Duodenal mucosa (tissue), 2 donors: Measurements from ENCODE around the gene TFR2.

Source experiments
- H3K27ac ChIP-seq: one replicate; pipeline ENCODE4 v1.7.0; 2013; ENCODE audit warnings: low read depth, low read length
- H3K27me3 ChIP-seq, 2 donors: one replicate each; pipeline ENCODE4 v1.7.0; 2013; ENCODE audit warnings: low read length in 2 of 2, control low read depth in 1 of 2; ENCODE audit not compliant: insufficient read depth in 2 of 2, control insufficient read depth in 1 of 2
- H3K36me3 ChIP-seq, 2 donors: one replicate each; pipeline ENCODE4 v1.7.0; 2013; ENCODE audit warnings: low read length in 2 of 2, control low read depth in 1 of 2; ENCODE audit not compliant: insufficient read depth in 2 of 2, control insufficient read depth in 1 of 2
- H3K4me1 ChIP-seq, 2 donors: one replicate each; pipeline ENCODE4 v1.7.0; 2013; ENCODE audit warnings: low read length in 2 of 2, control low read depth in 1 of 2; ENCODE audit not compliant: insufficient read depth in 2 of 2, control insufficient read depth in 1 of 2
- H3K4me3 ChIP-seq, 2 donors: one replicate each; pipeline ENCODE4 v1.7.0; 2013; ENCODE audit warnings: low read length in 2 of 2, low read depth in 1 of 2
- H3K9ac ChIP-seq, 2 donors: one replicate each; pipeline ENCODE4 v1.7.0; 2013; ENCODE audit warnings: low read length in 2 of 2, low read depth in 1 of 2
- H3K9me3 ChIP-seq, 2 donors: one replicate each; pipeline ENCODE4 v1.7.0; 2013; ENCODE audit warnings: low read length in 2 of 2, control low read depth in 1 of 2; ENCODE audit not compliant: control insufficient read depth in 1 of 2

Gene TFR2

DNA sequence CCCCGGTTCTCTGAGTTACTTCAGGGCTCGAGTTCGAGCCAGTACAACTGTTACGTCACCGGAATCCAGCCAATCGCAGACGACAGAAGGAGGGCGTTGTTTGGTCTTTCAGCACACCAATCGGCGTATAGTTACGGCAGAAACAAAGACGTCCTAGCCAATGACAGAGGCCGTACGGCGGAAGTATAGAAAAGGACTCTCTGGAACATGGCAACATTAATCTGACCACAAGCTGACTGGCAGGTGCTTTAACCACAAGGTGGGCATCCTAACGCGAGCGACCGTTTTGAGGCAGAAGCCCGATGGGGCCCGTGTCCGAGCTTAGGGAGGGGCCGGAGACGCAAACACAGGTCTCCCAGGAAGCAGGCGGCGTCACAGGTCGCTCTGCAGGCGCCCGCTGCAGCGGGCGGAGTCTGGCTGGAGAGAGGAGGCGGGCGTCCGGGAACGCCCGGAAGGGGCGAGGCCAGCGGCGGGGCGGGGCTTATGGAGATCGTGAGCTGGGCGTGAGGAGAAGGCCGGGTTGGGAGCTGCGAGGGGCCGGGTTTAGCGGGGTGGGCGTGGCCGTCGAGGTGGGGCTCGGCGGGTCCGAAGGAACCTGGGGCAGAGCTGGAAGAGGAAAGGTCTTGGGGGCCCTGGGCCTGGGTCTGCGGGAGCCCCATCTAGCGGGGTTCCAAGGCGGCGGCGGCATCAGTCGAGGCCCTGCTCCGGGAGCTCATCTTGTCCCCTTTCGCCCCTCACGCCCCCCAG is 29.2 kb downstream of the TFR2 start, which contains the start of gene MOSPD3:
TSS of gene MOSPD3 (plus strand) at position 558 of the 747 bp plus-strand sequence. CDS start 252 bp downstream, outside the sequence.
- peak within 1 kb of the TSS; percentile 95 for H3K27ac ChIP-seq
- peak within 1 kb of the TSS; percentile 76 to 78 for H3K4me3 ChIP-seq
- no peaks in the 10 kb centered on the region for H3K36me3 ChIP-seq
- no peaks in the 10 kb centered on the region for H3K9me3 ChIP-seq
- peaks cover 6 to 14% of the 10 kb centered on the region in 2 donors for H3K4me1 ChIP-seq
- H3K9ac ChIP-seq = peak within 1 kb of the TSS; percentile 75 to 82
- no peaks in the 10 kb centered on the region for H3K27me3 ChIP-seq

DNA sequence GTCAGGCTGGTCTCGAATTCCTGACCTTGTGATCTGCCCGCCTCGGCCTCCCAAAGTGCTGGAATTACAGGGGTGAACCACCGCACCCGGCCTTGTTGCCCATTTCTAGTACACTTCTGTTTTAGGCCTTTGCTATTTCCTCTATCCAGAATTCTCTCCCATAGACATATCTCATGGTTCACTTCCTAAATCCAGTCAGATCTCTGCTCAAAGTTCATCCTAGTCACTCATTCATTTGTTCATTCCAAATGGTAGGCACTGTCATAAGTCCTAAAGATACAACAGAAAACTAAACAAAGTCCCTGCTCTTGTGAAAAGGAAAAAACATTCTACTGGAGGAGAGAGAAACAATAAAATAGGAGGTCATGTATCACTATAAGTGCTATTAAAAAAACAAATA is 31.4 kb downstream of the TFR2 start:
- H3K9me3 ChIP-seq = no peaks in the 10 kb centered on the region
- no peak overlapping the region for H3K4me3 ChIP-seq
- peaks cover 0 to 13% of the 10 kb centered on the region in 2 donors for H3K27me3 ChIP-seq
- peaks cover 12 to 20% of the 10 kb centered on the region in 2 donors for H3K4me1 ChIP-seq
- no peak overlapping the region for H3K27ac ChIP-seq
- no peak overlapping the region for H3K9ac ChIP-seq
- no peaks in the 10 kb centered on the region for H3K36me3 ChIP-seq

DNA sequence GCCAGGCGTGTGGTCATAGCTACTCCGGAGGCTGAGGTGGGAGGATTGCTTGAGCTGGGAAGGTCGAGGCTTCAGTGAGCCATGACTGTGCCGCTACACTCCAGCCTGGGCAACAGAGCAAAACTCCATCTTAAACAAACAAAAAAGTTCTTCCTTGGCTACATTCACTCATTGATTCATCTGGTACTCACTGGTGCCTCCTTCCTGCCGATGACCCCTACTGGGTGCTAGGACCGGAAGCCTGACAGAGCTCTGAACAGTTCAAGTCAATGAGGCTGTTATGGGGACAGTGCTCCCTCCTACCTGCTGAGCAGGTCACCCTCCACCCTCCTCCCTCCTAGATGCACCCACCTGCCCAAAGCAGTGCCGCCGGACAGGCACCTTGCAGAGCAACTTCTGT is 34.2 kb downstream of the TFR2 start:
- Histone ChIP-seq H3K27me3 (peaks cover 0 to 16% of the 10 kb centered on the region in 2 donors), H3K27ac (no peak overlapping the region), H3K4me3 (no peak overlapping the region), H3K9me3 (no peaks in the 10 kb centered on the region), H3K36me3 (no peaks in the 10 kb centered on the region), H3K9ac (no peak overlapping the region), H3K4me1 (peaks cover 12 to 14% of the 10 kb centered on the region in 2 donors)

DNA sequence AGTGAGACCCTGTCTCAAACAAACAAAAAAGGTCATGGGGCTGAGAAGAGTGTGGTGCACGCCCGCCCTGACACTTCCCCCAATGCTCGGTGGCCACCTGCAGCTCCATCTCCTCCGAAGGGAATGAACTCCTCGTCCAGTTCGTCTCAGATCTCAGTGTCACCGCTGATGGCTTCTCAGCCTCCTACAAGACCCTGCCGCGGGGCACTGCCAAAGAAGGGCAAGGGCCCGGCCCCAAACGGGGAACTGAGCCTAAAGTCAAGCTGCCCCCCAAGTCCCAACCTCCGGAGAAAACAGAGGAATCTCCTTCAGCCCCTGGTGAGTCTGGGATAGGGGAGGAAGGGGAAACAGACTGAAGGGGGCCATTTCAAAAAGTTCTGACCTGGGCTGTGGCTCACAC is 35.0 kb downstream of the TFR2 start:
- Histone ChIP-seq H3K4me1 (peaks cover 12 to 14% of the 10 kb centered on the region in 2 donors), H3K27ac (no peak overlapping the region)

DNA sequence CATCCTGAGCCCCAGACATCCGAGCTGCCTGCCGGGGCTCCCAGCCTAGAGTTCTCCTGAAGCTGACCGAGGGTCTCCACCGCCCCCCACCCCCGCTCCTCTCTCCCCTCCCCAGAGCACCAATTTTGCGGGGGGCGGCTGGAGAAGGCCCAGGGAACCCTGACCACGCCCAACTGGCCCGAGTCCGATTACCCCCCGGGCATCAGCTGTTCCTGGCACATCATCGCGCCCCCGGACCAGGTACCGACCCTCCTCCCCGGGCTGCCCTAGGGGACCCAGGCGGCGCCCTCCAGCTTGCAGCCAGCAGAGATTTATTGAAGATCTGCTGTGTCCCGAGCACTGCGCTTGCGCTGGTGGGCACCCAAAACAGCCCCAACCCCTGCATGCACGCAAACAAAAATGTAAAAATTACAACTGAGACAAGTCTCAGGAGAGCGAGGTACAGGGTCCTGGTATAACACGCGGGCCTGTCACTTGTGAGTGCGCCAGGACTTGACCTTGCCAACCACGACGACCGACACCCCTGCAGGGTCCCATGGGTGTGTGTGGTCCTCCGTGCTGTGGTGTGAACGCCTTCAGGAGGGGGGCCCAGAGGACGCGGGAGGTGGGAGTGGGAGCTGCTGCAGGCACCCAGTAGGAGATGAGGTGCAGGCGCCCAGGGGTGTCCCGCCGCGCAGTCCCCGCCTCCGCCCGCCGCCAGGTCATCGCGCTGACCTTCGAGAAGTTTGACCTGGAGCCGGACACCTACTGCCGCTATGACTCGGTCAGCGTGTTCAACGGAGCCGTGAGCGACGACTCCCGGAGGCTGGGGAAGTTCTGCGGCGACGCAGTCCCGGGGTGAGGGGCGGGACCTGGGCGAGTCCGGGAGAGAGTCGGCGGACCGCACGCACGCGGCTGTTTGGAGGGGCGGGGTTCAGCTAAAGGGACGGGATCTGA is 36.1 kb downstream of the TFR2 start:
- H3K27me3 ChIP-seq = peaks cover 0 to 16% of the 10 kb centered on the region in 2 donors
- H3K36me3 ChIP-seq = no peaks in the 10 kb centered on the region
- peak overlapping the region; percentile 70 to 74 for H3K4me3 ChIP-seq
- no peaks in the 10 kb centered on the region for H3K9me3 ChIP-seq
- H3K27ac ChIP-seq = no peak overlapping the region
- peak overlapping the region in 1 of 2 donors; percentile 32 for H3K9ac ChIP-seq
- H3K4me1 ChIP-seq = peaks cover 12 to 14% of the 10 kb centered on the region in 2 donors

More for the DNA sequence above, 35.0 kb downstream of the TFR2 start:
- no peak overlapping the region for H3K4me3 ChIP-seq
- peaks cover 0 to 16% of the 10 kb centered on the region in 2 donors for H3K27me3 ChIP-seq
- no peaks in the 10 kb centered on the region for H3K36me3 ChIP-seq
- H3K9me3 ChIP-seq = no peaks in the 10 kb centered on the region
- no peak overlapping the region for H3K9ac ChIP-seq

DNA sequence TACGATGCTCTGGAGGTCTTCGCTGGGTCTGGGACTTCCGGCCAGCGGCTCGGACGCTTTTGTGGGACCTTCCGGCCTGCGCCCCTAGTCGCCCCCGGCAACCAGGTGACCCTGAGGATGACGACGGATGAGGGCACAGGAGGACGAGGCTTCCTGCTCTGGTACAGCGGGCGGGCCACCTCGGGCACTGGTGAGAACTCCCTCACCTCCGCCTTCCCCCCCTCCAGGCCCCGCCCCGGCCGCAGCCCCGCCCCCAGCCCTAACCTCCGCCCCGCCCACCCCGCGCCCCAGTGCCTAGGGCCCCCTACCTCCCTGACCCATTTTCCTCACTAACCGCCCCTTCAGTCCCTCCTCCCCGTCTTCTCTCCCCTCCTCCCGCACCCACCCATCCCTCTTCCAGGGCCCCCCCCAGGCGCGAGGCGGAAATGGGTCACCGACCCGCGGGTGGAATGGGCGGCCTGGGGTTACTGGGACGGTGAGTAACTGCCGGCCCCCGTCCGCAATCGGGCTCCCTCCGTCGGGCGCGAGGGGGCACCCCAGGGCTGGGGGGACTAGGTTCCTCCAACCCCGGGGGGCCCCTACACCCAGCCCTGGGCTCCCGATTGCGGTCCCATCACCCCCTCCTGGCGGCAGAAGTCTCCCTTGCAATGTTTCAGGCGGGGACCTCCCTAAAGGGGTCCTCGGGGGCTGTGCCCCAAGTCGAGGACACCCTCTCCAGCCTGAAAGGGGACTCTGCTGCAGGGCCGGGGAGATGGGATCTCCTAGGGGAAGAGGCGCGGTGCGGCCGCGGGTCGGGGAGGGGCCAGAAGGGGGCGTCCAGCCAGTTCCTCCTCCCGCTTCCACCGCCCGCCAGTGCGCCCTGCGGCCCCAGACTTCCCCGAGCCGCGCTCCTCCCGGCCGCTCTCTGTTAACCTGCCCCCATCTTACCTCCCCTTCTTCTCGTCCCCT is 37.0 kb downstream of the TFR2 start:
- Histone ChIP-seq H3K4me3 (peak overlapping the region; percentile 70 to 74), H3K27me3 (peaks cover 0 to 16% of the 10 kb centered on the region in 2 donors), H3K27ac (peak overlapping the region; percentile 50), H3K9ac (peak overlapping the region; percentile 32 to 48), H3K4me1 (peaks cover 12 to 14% of the 10 kb centered on the region in 2 donors), H3K36me3 (no peaks in the 10 kb centered on the region), H3K9me3 (no peaks in the 10 kb centered on the region)

DNA sequence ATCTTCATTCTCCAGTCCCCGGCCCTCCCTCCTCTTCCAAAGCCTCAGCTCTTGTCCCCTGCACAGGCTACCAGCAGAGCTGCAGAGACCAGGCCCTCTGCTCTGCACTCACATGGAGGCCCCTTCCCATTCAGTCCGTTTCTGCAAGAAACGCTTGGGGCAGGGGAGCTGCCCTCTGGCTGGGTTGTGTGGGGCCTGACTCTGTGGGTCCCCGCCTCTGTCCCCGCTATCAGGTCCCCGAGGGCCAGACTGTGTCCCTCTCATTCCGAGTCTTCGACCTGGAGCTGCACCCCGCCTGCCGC is 37.7 kb downstream of the TFR2 start:
- H3K27me3 ChIP-seq = peaks cover 0 to 16% of the 10 kb centered on the region in 2 donors
- no peaks in the 10 kb centered on the region for H3K9me3 ChIP-seq
- H3K9ac ChIP-seq = peak overlapping the region; percentile 32 to 33
- H3K27ac ChIP-seq = peak overlapping the region; percentile 50
- H3K4me1 ChIP-seq = peaks cover 12 to 14% of the 10 kb centered on the region in 2 donors
- H3K36me3 ChIP-seq = no peaks in the 10 kb centered on the region
- peak overlapping the region; percentile 50 to 60 for H3K4me3 ChIP-seq

DNA sequence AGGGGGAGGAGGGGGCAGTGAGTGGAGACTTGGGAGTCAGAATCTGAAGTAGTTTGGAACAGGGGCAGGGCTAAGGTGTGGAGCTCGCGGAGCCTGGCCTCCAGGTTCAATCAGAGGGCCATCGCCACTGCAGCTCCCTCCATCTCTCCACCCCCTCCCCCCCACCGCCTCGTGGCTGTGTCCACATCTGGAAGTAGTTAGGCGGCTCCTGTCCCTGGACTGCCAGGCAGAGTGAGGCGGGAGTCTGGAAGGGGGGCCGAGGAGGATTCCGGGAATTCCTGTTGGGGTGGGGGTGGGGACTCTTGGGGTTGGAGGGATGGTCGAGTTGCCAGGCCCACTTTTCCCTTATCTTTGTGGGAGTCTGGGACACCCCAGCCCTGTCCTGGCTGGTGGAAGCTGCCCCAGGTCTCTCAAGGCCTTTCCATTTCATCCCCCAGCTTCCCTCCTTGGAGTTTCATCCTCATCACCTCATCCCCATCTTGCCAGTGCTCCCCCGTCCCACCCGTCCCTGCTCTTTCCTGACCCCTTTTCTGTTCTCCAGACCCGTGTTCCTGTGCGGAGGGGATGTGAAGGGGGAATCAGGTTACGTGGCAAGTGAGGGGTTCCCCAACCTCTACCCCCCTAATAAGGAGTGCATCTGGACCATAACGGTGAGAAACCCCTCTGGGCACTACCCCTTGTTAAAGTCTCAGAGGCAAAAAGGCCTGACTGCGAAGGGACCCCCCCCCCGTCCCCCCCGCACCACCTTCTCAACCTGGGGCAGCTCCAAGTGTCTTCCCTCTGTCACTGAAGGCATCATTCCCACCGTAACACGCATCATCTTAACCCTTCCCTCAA is 38.2 kb downstream of the TFR2 start:
- H3K4me1 ChIP-seq = peaks cover 12 to 14% of the 10 kb centered on the region in 2 donors
- no peak overlapping the region for H3K27ac ChIP-seq
- H3K27me3 ChIP-seq = peaks cover 0 to 16% of the 10 kb centered on the region in 2 donors
- H3K9me3 ChIP-seq = no peaks in the 10 kb centered on the region
- no peaks in the 10 kb centered on the region for H3K36me3 ChIP-seq
- peak overlapping the region; percentile 50 to 60 for H3K4me3 ChIP-seq
- peak overlapping the region in 1 of 2 donors; percentile 33 for H3K9ac ChIP-seq

DNA sequence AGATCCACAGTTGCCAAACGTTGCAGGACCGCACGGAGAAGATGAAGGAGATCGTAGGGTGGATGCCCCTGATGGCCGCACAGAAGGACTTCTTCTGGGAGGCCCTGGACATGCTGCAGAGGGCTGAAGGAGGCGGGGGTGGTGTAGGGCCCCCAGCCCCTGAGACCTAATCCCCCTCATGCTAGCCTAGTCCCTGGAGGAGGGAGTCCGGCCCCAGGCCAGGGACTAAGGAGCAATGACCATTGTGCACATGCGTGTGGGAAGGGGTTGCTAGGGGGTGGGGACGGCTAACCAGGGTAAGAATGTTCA is 40.7 kb downstream of the TFR2 start:
- Histone ChIP-seq H3K27ac (no peak overlapping the region), H3K4me3 (no peak overlapping the region), H3K36me3 (no peaks in the 10 kb centered on the region), H3K9me3 (no peaks in the 10 kb centered on the region), H3K4me1 (peaks cover 12 to 14% of the 10 kb centered on the region in 2 donors), H3K9ac (no peak overlapping the region), H3K27me3 (peaks cover 0 to 9% of the 10 kb centered on the region in 2 donors)
